ENCODE measurements around the gene MCF2L.

Gene MCF2L

DNA sequence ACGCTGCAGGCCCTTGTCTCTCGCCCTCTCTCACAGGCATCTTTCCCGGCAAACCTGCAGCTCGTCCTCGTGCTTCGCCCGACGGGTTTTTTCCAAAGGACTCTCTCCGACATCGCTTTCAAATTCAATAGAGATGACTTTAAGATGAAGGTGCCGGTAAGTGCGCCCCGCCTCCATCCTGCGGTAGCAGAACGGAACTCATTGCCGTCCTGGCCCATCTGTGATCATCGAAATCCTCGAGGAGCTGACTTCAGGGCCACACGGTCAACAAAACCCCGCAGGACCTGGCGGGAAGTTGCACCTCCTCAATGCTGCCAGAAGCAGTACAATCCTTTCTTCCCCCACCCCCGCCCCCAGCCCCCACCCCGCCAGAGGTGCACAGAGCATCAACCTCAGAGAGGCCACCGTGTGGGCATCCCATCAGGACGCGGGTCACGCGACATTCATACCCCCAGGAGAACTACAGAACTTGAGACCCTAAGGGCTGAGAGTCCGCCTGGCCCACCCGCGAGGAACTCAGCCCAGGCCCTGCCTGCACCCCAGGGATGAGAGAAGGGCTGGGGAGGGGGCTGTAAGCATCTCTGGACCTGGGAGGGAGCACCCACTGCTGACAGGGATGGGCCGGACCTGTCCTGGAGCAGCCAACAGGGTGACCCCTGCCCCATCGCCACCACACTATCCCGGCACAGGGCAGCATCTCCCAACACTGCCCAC, 91.7 kb downstream of the MCF2L start:
- DNase-seq (ENCODE audit: low read depth): no peak
- no peak overlapping the region for H3K4me3 ChIP-seq (ENCODE audit: low read depth, low read length)
- in situ Hi-C loops (cut with HindIII; ENCODE audit: low sequenced_read_pairs): no loop called here
- TF ChIP-seq, protein P1, sequence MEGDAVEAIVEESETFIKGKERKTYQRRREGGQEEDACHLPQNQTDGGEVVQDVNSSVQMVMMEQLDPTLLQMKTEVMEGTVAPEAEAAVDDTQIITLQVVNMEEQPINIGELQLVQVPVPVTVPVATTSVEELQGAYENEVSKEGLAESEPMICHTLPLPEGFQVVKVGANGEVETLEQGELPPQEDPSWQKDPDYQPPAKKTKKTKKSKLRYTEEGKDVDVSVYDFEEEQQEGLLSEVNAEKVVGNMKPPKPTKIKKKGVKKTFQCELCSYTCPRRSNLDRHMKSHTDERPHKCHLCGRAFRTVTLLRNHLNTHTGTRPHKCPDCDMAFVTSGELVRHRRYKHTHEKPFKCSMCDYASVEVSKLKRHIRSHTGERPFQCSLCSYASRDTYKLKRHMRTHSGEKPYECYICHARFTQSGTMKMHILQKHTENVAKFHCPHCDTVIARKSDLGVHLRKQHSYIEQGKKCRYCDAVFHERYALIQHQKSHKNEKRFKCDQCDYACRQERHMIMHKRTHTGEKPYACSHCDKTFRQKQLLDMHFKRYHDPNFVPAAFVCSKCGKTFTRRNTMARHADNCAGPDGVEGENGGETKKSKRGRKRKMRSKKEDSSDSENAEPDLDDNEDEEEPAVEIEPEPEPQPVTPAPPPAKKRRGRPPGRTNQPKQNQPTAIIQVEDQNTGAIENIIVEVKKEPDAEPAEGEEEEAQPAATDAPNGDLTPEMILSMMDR (IDR thresholded peaks at IDR 0.05; ENCODE audit: low read depth, low read length, missing control alignments): no peak

DNA sequence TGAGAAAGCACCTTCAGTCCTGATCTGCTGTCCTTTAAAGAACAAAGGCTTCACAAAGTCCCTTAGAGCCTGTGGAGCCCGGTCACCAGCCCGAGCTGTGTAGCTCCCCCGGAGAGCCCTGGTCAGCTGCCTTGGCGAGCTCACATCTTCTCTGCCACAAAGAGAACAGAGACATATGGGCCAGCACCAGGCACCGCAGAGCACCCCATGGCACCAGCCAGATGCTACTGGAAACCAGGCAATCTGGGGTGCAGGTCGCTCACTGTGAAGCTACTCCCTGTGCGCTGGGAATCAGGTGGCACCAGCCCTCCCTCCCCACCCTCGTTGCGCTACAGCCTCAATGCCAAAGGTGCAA, 92.2 kb downstream of the MCF2L start:
- TF ChIP-seq, protein P1 (IDR thresholded peaks at IDR 0.05; ENCODE audit: low read depth, low read length, missing control alignments): no peak
- no peak for DNase-seq (ENCODE audit: low read depth)
- no peak overlapping the region for H3K4me3 ChIP-seq (ENCODE audit: low read depth, low read length)
- in situ Hi-C loops (cut with HindIII; ENCODE audit: low sequenced_read_pairs): no loop called here

DNA sequence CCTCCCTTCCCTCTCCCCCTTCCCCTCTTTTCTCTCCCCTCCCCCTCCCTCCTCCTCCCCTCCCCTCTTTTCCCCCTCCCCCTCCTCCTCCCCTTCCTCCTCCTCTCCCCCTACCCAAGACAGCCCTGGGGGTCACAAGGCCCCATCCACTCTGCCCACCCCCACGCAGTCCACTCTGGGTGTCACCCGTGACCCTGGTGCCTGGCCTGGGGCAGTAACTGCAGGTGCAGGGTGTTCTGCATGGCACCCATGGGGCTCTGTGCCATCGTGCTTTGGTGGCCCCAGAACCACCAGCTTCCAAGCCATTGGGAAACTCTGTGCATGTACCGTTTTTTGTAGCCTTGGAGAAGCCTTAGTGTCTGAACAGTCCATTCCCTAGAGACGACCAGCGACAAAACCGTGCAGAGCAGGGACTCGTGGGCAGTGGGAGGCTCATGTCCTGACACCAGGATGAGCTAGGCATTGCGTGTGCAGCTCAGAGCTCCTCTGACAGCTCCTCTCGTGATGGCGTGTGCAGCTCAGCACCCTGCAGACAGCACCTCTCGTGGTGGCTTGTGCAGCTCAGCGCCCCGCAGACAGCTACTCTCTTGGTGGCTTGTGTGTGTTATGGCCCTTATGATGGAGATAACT, 92.9 kb downstream of the MCF2L start:
- no peak overlapping the region for H3K4me3 ChIP-seq (ENCODE audit: low read depth, low read length)
- in situ Hi-C loops (cut with HindIII; ENCODE audit: low sequenced_read_pairs): no loop called here
- DNase-seq (ENCODE audit: low read depth): no peak
- TF ChIP-seq, protein P1 (IDR thresholded peaks at IDR 0.05; ENCODE audit: low read depth, low read length, missing control alignments): no peak

DNA sequence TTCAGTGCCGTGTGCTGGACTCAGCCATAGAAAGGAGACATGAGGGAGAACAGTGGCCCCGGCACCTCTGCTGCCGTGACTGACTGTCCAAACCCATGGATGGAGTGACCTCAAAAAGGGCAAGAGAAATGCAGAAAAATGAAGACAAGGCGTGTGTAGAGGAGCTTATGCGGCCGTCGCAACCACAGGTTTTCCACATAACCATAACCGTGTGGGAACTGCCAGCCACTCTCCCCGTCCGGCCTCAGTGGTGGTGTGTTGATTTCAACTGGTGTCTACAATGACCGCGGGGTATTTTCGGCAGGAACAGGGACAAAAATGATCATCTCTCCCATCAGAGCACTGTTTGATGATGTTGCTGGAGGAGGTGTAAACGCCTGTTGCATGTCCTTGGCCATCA, 93.7 kb downstream of the MCF2L start:
- TF ChIP-seq, protein P1 (IDR thresholded peaks at IDR 0.05; ENCODE audit: low read depth, low read length, missing control alignments): no peak
- no peak overlapping the region for H3K4me3 ChIP-seq (ENCODE audit: low read depth, low read length)
- in situ Hi-C loops (cut with HindIII; ENCODE audit: low sequenced_read_pairs): no loop called here
- no peak for DNase-seq (ENCODE audit: low read depth)

DNA sequence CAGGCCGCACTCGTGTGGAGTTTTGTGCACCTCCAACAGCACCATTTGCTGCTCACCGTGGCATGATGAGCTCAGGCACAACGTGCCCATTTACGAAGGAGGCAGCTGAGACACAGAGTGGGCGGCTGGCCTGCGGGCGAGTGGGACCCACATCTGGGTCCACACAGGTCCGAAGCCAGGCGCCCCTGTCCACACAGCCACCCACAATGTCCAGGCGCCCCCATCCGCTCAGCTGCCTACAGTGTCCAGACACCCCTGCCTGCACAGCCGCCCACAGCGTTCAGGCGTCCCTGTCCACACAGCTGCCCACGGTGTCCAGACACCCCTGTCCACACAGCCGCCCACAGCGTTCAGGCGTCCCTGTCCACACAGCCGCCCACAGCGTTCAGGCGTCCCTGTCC, 94.1 kb downstream of the MCF2L start:
- TF ChIP-seq, protein P1 (IDR thresholded peaks at IDR 0.05; ENCODE audit: low read depth, low read length, missing control alignments): no peak
- DNase-seq (ENCODE audit: low read depth): no peak
- in situ Hi-C loops (cut with HindIII; ENCODE audit: low sequenced_read_pairs): no loop called here
- no peak overlapping the region for H3K4me3 ChIP-seq (ENCODE audit: low read depth, low read length)

DNA sequence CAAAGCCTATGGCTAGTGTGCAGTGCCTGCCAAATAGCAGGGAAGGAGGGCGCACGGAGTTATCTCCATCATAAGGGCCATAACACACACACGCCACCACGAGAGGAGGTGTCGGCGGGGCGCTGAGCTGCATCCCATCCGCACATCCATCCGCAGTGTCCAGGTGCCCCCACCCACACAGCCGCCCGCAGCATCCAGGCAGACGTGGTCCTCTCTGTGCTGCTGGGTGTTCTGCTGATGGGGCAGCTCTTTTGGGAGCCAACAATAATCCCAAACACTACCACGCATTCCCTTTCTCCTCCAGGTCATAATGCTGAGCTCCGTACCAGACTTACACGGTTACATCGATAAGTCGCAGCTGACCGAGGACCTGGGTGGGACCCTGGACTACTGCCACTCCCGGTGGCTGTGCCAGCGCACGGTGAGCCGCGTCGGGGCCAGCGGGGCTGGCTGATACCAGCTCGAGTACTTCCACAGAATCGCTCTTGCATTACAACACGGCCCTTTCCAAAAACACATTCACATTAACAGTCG, 95.1 kb downstream of the MCF2L start:
- in situ Hi-C loops (cut with HindIII; ENCODE audit: low sequenced_read_pairs): no loop called here
- H3K4me3 ChIP-seq (ENCODE audit: low read depth, low read length): no peak overlapping the region
- no peak for DNase-seq (ENCODE audit: low read depth)
- TF ChIP-seq, protein P1 (IDR thresholded peaks at IDR 0.05; ENCODE audit: low read depth, low read length, missing control alignments): no peak

Data from astrocyte of the cerebellum (primary cell).